GM19099 (cell line): ENCODE measurements around the gene MED12L.

ENCODE experiments used
- POLR2A ChIP-seq: IDR thresholded peaks from 3 replicates; pipeline ENCODE4 v1.6.1; 2011; ENCODE audit warnings: low read depth; ENCODE audit not compliant: insufficient read length; ENCODE audit errors: extremely low read depth

The MED12L gene

GRCh38 chr3:151443583-151443982 lies 358.1 kb downstream of the MED12L start:
- TF ChIP-seq POLR2A: no peak

GRCh38 chr3:151445273-151446001 lies 360.0 kb downstream of the MED12L start:
- no peak for TF ChIP-seq POLR2A

- no peak for TF ChIP-seq POLR2A
Observed at GRCh38 chr3:151446002-151446340, 360.5 kb downstream of the MED12L start.

DNA sequence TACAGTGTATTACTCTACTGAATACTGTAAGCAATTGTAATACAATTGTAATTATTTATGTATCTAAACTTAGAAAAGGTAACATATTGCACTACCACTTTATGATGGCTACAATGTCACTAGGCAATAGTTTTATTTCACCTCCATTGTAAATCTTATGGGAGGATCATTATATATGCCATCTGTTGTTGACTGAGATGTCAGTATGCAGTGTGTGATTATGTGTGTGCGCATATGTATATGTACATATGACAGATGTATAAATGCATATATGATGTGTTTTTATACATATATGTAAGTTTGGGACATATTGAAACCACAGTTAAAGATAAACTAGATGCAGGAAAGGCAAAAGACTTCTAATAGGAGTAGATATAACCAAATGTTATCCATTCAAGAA lies 366.9 kb downstream of the MED12L start:
- TF ChIP-seq POLR2A: no peak

DNA sequence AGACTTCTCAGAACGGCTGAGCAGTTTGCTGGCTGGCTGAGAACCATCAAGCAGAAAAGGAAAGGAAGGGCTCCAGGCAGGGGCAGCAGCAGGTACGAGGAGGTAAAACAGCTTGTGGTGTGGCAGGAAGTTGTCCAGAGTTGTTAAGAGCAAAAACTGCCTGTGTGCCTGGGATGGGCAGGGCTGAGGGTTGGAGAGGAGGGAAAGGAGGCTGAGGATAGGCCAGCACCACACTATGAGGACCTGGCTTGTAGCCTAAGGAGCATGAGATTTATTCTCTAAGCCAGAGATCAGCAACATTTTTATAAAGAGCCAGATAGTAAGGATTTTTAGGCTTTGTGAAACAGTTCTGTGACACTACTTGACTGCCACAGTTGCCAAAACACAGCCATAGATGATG lies 367.4 kb downstream of the MED12L start:
- TF ChIP-seq POLR2A: no peak

DNA sequence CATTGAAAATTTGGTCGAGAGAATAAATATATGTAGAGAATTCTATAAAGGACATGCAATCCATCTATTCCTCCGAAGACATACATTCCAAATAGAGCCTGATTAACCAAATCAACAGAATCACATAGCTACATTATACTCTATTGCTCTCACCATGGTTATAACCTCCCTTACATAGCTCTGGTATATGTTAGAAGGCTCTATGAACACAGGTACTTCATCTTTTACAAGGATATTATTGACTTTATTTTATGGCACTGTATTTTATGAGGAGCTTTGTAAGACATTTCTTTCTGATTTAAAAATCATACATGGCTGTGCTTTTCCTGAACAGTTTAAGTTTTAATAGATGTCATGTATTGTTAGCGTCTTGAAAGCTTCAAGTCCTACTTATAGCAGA lies 370.6 kb downstream of the MED12L start:
- TF ChIP-seq POLR2A: no peak

DNA sequence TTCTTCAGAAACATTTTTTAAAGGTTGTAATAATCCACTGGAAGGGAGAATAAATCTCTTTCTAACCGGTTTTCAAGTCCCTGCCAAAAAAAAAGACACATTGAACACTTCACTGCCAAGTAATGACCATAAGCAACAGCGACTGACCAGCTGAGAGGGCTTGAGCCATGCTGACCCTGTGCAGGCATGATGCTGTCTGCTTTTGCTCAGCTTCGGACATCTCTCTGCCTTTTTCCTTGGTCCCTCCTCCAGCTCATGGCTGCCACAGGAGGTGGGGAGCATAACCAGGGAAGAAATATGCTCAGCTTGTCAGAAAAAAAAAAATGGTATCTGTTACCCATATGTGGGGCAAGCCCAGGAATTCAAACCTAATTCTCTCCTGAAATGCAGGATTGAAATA lies 373.9 kb downstream of the MED12L start:
- TF ChIP-seq POLR2A: no peak

DNA sequence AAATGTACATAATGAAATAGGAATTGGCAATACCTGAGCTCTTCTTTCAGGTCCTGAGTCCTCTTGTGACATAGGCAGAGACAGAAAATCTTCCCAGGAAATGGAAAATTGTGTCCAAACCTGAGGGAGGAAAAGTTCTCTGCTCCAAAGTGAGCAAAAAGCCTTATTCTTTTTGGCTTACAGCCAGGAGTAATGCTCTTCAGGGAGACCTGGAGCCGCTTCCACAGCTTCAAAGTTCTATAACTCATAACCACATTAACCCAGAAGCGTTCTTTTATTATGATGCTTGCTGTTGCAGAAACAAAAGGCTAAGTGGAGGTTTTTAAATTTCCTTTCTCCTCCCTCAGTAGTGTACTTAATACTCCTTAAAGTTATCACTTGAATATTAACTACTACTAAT lies 374.8 kb downstream of the MED12L start:
- no peak for TF ChIP-seq POLR2A

GRCh38 chr3:151460774-151461450 lies 375.4 kb downstream of the MED12L start, which contains the start of gene IGSF10:
Gene IGSF10 (minus strand): TSS chr3:151461061. CDS start chr3:151458709, 2,352 bp downstream.
- TF ChIP-seq POLR2A: no peak

GRCh38 chr3:151462278-151462780 lies 376.9 kb downstream of the MED12L start:
- TF ChIP-seq POLR2A: no peak

GRCh38 chr3:151462991-151463390 lies 377.5 kb downstream of the MED12L start:
- TF ChIP-seq POLR2A: no peak

- no peak for TF ChIP-seq POLR2A
Observed at GRCh38 chr3:151467069-151467468, 381.6 kb downstream of the MED12L start.

GRCh38 chr3:151468284-151468917 lies 382.9 kb downstream of the MED12L start:
- no peak for TF ChIP-seq POLR2A

DNA sequence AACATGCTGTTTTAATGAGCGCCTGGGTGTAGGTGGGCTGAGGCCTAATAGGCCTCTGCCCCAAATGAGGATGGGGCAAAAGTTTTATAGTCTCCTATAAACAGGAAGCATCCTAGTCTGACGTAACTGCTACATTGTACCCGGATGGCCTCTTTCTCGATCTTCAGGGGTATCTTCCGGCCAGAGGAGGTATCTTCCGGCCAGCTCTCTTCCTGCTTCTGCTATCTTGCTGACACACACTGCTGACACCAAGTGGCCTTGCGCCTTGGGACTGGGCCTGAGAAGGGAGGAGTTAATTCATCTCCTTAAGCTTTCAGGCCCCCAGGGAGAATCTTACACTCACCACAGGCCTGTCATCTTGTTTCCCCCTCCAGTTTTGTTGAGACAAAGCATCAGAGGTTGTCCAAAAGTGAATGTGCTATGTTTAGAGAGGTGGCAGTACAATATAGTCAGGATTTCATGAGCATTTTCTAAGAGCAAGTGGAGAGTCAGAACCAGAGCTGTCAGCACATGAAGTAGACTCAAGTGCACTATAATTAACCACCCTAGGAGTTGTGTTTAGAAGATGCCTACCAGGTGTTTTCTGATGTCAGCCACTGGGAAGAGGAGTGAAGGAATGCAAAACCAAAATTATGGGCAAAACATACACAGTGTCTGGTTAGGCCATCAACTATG lies 391.0 kb downstream of the MED12L start:
- TF ChIP-seq POLR2A: no peak
